HG02840 (cell line): ENCODE data around the gene MUC5B.
A peak's percentile ranks its signal among the peaks of the same experiment; 100 is the strongest.

ENCODE experiments used
- ATAC-seq: cut with Tn5 transposase; IDR thresholded peaks from one replicate; pipeline ENCODE4 v1.9.1; 2021; ENCODE audit warnings: mild to moderate bottlenecking, moderate library complexity, moderate number of reproducible peaks; ENCODE audit not compliant: unreplicated experiment, low FRiP score

Gene MUC5B

GRCh38 chr11:1306186-1307162 lies 83.6 kb downstream of the MUC5B start:
- ATAC-seq = no peak

GRCh38 chr11:1307163-1307870 lies 84.5 kb downstream of the MUC5B start:
- no peak for ATAC-seq

DNA sequence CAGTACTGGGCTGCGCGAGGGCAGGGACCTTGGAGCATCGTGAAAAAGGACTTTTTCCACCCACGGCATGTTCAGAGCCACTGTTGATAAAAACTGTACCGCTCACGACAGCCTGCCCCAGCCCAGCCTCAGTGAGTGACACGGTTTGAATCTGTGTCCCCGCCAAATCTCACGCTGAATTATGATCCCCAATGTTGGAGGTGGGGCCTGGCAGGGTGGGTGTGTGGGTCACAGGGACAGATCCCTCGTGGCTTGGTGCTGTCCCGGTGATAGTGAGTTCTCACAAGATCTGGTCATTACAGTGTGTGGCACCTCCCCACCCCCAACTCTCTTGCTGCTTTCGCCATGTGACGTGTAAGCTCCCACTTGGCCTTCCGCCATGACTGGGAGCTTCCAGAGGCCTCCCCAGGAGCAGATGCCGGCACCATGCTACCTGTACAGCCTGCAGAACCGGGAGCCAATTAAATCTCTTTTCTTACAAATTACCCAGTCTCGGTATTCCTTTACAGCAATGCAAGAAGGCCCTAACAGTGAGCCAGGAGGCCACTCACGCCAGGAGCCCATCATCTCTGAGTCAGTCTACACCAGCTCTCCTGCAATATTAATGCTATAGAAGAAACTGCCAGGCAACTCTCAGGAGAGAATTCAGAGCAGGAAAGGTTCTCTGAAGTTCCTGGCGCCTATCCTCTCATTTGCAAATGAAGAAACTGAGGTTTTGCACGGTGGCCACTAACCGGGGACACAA lies 85.3 kb downstream of the MUC5B start:
- ATAC-seq = no peak

DNA sequence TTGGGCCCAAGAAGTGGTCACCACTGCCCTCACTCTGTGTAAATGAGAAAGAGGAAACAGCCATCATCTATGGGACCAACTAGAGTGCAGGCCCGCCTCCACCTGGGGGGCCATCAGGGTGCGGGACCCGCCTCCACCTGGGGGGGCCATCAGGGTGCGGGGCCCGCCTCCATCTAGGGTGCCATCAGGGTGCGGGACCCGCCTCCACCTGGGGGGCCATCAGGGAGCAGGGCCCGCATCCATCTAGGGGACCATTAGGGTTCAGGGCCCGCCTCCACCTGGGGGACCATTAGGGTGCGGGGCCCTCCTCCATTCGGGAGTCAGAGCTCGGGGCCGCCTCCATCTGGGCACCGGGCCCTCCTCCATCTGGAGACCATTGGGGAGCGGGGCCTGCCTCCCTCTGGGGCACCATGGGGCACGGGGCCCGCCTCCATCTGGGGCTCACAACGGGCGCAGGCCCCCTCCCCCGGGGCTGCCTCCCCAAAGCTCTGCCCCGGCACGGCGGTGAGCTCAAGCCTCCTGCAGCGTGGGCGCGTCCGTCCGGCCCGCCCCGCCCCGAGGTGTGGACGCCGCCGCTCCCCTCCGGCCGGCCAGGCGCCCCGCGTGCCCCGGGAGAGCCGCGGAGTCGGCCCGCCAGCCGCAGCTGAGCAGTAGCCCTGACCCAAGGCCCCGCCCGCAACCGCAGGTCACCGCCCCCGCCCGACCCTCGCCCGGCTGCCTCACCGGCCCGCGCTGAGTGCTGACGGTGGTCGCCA lies 86.1 kb downstream of the MUC5B start:
- peak; percentile 48 for ATAC-seq

DNA sequence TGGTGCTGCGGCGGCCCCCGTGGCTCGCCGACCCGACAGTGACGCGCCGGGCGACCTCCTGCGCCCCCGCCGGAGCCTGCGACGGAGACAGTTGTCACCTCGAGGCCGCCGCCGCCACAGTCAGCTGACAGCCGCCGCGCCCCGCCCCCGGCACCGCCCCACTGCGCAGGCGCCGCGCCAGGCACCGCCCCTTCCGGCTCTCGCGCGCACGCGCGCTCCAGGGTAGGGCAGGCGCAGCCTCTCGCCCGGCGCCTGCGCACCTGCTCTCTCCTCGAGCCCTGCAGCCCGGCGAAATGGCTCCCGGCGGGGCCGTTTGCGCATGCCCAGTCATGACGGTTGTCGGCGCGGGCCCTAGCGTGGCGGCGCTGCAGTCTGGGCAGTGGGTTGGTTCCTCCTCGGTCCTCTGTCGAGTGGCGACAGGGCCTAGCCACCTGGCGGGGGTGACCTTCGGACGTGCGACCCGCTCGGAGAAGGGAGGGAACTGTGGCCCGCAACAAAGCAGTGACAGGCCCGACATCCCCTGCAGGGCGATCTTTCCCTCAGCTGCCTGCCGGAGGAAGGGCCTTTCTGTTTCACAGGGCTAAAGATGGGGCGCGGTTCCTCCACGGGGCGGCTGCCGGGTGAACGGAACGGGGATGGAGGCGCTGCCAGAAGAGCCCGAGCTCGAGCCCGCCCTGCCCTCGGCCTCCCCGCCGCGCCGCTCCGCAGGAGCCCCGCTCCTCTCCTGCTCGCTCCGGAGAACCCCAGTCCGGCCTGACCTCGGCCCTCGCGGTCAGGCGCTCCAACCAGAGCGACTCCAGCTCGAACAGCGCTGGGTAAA lies 86.8 kb downstream of the MUC5B start, which contains the start of gene TOLLIP:
Gene TOLLIP, minus strand, starts transcription at position 135 of the 820 bp plus-strand sequence. Its CDS starts 134 bp downstream, at position 1.
- peak; percentile 77 for ATAC-seq

DNA sequence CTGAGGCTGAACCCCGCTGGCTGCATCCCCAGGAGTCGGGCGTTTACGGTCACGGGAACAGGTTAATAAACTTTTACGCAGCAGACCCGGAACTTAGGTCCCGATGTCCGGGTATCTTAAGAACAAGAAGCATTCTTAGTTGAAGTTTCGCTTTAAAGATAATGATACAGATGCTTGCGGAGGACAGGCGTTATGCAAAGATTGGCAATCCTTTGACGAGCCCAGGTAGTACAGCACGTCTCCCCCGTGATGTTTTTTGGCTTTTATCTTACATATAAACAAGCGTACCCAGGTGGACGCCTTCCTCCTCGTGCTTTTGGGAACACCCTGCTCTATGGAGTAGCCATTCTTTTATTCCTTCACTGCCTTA lies 87.4 kb downstream of the MUC5B start:
- ATAC-seq = no peak

DNA sequence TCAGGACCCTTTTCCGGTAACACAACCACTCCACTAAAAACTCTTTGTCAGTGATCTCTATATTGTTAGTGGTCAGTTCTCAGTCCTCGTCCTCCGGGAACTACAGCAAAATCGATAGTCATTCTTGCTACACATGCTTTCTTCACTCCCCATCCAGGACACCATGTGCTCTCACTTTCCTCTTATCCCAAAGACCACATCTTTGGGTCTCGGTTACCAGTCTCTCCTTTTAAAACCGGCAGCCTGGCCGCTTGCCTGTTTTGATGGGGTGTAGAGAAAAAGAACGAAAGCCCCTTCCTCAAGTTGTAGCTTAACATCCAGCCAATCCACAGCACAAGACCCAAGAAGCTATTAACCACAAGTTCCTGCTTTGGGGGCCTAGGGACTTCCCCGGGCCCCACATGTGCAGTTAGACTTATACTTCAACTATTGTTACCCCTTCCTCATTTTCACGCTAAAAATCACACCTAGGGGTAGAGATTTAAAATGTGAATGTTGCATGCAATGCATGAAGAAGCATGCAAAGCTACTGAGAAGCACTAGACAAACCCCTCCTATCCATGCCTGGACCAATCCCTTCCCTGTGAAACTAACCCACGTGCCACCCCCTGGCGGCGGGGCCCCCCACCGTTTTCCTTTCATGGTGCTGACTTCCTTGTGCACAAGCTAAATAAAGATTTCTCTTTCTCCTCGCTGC lies 88.1 kb downstream of the MUC5B start:
- ATAC-seq = no peak
